ENCODE results near the gene PSME3. TPM values are rescaled to one million over a fixed set of nuclear protein-coding genes. Genes with fewer than 3 reads are reported as not detected.
"Not testable (repeated sequence)": the region's sequence is repeated elsewhere in the genome, so short reads cannot be mapped to it uniquely, and the experiment has no call there.

PSME3 gene
- total RNA-seq, 1 donor from 2014 or later = 164 TPM

- DNase-seq (ENCODE audit: low read depth) = no peak
- Histone ChIP-seq H3K4me3 (ENCODE audit: low read depth, low read length) (no peak overlapping the region), H3K27me3 (ENCODE audit: control insufficient read depth, insufficient read depth, low read length) (peaks cover 15% of the 10 kb centered on the region), H3K36me3 (ENCODE audit: control insufficient read depth, insufficient read depth, low read length) (no peaks in the 10 kb centered on the region)
- TF ChIP-seq CTCF (IDR thresholded peaks at IDR 0.05; ENCODE audit: insufficient read depth, low read length, poor library complexity, severe bottlenecking) = no peak
Observed at GRCh38 chr17:42873315-42873714, 40.1 kb downstream of the PSME3 start.

GRCh38 chr17:42873932-42874695 lies 40.9 kb downstream of the PSME3 start:
- not testable (repeated sequence) for H3K4me3 ChIP-seq (ENCODE audit: low read depth, low read length); DNase-seq (ENCODE audit: low read depth); H3K36me3 ChIP-seq (ENCODE audit: control insufficient read depth, insufficient read depth, low read length)
- peaks cover 20% of the 10 kb centered on the region for H3K27me3 ChIP-seq (ENCODE audit: control insufficient read depth, insufficient read depth, low read length)

- DNase-seq (ENCODE audit: low read depth) = no peak
- H3K27me3 ChIP-seq (ENCODE audit: control insufficient read depth, insufficient read depth, low read length) = peaks cover 25% of the 10 kb centered on the region
- H3K4me3 ChIP-seq (ENCODE audit: low read depth, low read length) = no peak overlapping the region
- TF ChIP-seq CTCF (IDR thresholded peaks at IDR 0.05; ENCODE audit: insufficient read depth, low read length, poor library complexity, severe bottlenecking) = no peak
- no peaks in the 10 kb centered on the region for H3K36me3 ChIP-seq (ENCODE audit: control insufficient read depth, insufficient read depth, low read length)
Observed at GRCh38 chr17:42877037-42877436, 43.8 kb downstream of the PSME3 start.

GRCh38 chr17:42878123-42878880 lies 45.1 kb downstream of the PSME3 start:
- Histone ChIP-seq H3K4me3 (ENCODE audit: low read depth, low read length) (no peak overlapping the region), H3K27me3 (ENCODE audit: control insufficient read depth, insufficient read depth, low read length) (peaks cover 25% of the 10 kb centered on the region), H3K36me3 (ENCODE audit: control insufficient read depth, insufficient read depth, low read length) (no peaks in the 10 kb centered on the region)
- DNase-seq (ENCODE audit: low read depth) = no peak
- no peak for TF ChIP-seq CTCF (IDR thresholded peaks at IDR 0.05; ENCODE audit: insufficient read depth, low read length, poor library complexity, severe bottlenecking)

- Histone ChIP-seq H3K27me3 (ENCODE audit: control insufficient read depth, insufficient read depth, low read length) (peaks cover 25% of the 10 kb centered on the region), H3K36me3 (ENCODE audit: control insufficient read depth, insufficient read depth, low read length) (no peaks in the 10 kb centered on the region), H3K4me3 (ENCODE audit: low read depth, low read length) (no peak overlapping the region)
- TF ChIP-seq CTCF (IDR thresholded peaks at IDR 0.05; ENCODE audit: insufficient read depth, low read length, poor library complexity, severe bottlenecking) = no peak
- no peak for DNase-seq (ENCODE audit: low read depth)
Observed at GRCh38 chr17:42878924-42879595, 45.9 kb downstream of the PSME3 start.

- H3K4me3 ChIP-seq (ENCODE audit: low read depth, low read length) = no peak overlapping the region
- no peak for DNase-seq (ENCODE audit: low read depth)
- peaks cover 25% of the 10 kb centered on the region for H3K27me3 ChIP-seq (ENCODE audit: control insufficient read depth, insufficient read depth, low read length)
- H3K36me3 ChIP-seq (ENCODE audit: control insufficient read depth, insufficient read depth, low read length) = no peaks in the 10 kb centered on the region
- no peak for TF ChIP-seq CTCF (IDR thresholded peaks at IDR 0.05; ENCODE audit: insufficient read depth, low read length, poor library complexity, severe bottlenecking)
Observed at GRCh38 chr17:42879596-42879985, 46.4 kb downstream of the PSME3 start.
